H1 (cell line): Measurements from ENCODE around the gene SPSB1. TPM values are rescaled to one million over a fixed set of nuclear protein-coding genes. Genes with fewer than 3 reads are reported as not detected.

Experiments used
- CHD7 ChIP-seq: fragments of 300-600 bp; sonication (generic); IDR thresholded peaks from 2 replicates; pipeline ENCODE4 v1.7.1; 2012; ENCODE audit warnings: low read length, moderate library complexity, mild to moderate bottlenecking, inconsistent platforms; ENCODE audit not compliant: insufficient replicate concordance
- polyA plus RNA-seq, 7 experiments: library from polyadenylated mRNA; depleted of rRNA in 3 of 7; stranded (reverse) in 5 of 7; unstranded in 2 of 7; fragments of >200 nt in 5 of 7; fragments of 200-250 nt in 2 of 7; gene quantifications; 1 replicate in 5 of 7; 2 replicates in 1 of 7; 4 replicates in 1 of 7; pipeline versions ENCODE4 v1.2.1 to v1.2.3, GENCODE V29; 2011 to 2013; ENCODE audit warnings: missing spikeins in 2 of 7, mixed read lengths in 2 of 7
- total RNA-seq: library from RNA; stranded (reverse); fragmentation: NEBNext Ultra II Directional; extraction: Animal tissue kit (Norgen Biotek cat#: 25700); gene quantifications from 2 replicates; pipeline ENCODE4 v1.2.1, GENCODE V29; 2021

SPSB1 gene
- total and polyA plus RNA-seq, 2 of the 8 experiments (the other 6 are each of a cell fraction or from before 2014, with no cell fraction given), result 5.3 to 6.4 TPM

- TF ChIP-seq CHD7, result no peak
Observed at GRCh38 chr1:9363061-9363471, 70.4 kb downstream of the SPSB1 start (continued).
